Measurements from ENCODE around the gene COLQ. TPM values are rescaled to one million over a fixed set of nuclear protein-coding genes. Genes with fewer than 3 reads are reported as not detected.
A peak's percentile ranks its signal among the peaks of the same experiment; 100 is the strongest.

Gene COLQ
- total and polyA plus RNA-seq, 10 donors = 1.9 to 29.8 (median 6.7) TPM

GRCh38 chr3:15409239-15409638 is 112.3 kb downstream of the COLQ start:
- Histone ChIP-seq H3K27ac (peak overlapping the region in 1 of 8 donors; percentile 22), H3K36me3 (peaks cover 6 to 64% (median 36%) of the 10 kb centered on the region in 6 donors)
- 48 to 86% (median 74%) methylated on average over 3 of the region's 3 CpGs for WGBS, 5 donors

GRCh38 chr3:15405448-15406050 is 116.0 kb downstream of the COLQ start:
- TF ChIP-seq POLR2AphosphoS5 (IDR thresholded peaks at IDR 0.05) = no peak
- TF ChIP-seq, protein P1, sequence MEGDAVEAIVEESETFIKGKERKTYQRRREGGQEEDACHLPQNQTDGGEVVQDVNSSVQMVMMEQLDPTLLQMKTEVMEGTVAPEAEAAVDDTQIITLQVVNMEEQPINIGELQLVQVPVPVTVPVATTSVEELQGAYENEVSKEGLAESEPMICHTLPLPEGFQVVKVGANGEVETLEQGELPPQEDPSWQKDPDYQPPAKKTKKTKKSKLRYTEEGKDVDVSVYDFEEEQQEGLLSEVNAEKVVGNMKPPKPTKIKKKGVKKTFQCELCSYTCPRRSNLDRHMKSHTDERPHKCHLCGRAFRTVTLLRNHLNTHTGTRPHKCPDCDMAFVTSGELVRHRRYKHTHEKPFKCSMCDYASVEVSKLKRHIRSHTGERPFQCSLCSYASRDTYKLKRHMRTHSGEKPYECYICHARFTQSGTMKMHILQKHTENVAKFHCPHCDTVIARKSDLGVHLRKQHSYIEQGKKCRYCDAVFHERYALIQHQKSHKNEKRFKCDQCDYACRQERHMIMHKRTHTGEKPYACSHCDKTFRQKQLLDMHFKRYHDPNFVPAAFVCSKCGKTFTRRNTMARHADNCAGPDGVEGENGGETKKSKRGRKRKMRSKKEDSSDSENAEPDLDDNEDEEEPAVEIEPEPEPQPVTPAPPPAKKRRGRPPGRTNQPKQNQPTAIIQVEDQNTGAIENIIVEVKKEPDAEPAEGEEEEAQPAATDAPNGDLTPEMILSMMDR (IDR thresholded peaks at IDR 0.05 in 8 of 11, conservative IDR thresholded peaks at IDR 0.05 in 3 of 11) = peak; percentile 21 to 85 (median 68)
- Histone ChIP-seq H3K36me3 (peaks cover 0 to 27% (median 8%) of the 10 kb centered on the region in 6 donors), H3K27ac (peak overlapping the region in 1 of 8 donors; percentile 30), H3K4me1 (peaks cover 0 to 26% (median 7%) of the 10 kb centered on the region in 6 donors), H3K4me3 (no peak overlapping the region), H3K27me3 (replicated peaks in 1 of 7) (no peaks in the 10 kb centered on the region), H3K9me3 (no peaks in the 10 kb centered on the region)
- intact Hi-C loops (cut with DNase I; ENCODE audit: low total_unique reads) = no loop called here
- WGBS, 5 donors = 33 to 41% (median 40%) methylated on average over 3 of the region's 3 CpGs
- no peak for DNase-seq

More at GRCh38 chr3:15409239-15409638, 112.3 kb downstream of the COLQ start:
- Histone ChIP-seq H3K9me3 (no peaks in the 10 kb centered on the region), H3K27me3 (replicated peaks in 1 of 7) (no peaks in the 10 kb centered on the region), H3K4me3 (no peak overlapping the region), H3K4me1 (peaks cover 0 to 26% (median 6%) of the 10 kb centered on the region in 6 donors)
- intact Hi-C loops (cut with DNase I; ENCODE audit: low total_unique reads) = no loop called here
- TF ChIP-seq, protein P1 (IDR thresholded peaks at IDR 0.05 in 8 of 11, conservative IDR thresholded peaks at IDR 0.05 in 3 of 11) = no peak
- TF ChIP-seq POLR2AphosphoS5 (IDR thresholded peaks at IDR 0.05) (no peak), POLR2A (IDR thresholded peaks at IDR 0.05) (no peak)
- DNase-seq = no peak

DNA sequence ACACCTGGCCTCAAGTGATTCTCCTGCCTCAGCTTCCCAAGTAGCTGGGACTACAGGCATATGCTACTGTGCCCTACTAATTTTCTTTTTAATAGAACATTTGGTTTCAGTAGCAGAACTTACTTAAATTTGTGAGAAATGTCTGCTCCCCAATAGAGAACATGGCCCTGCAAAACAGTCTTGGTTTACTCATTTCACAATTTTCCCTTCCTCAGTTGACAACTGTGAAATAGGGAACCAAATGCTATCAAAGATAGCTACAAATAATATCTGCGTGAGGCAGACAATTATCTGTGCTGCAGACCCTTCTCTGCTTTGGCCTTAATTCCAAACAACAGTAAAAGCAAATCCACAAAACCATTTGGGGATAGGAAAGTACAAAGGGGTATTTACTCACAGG is 116.7 kb downstream of the COLQ start:
- 42 to 71% (median 59%) methylated on average over 1 of the region's 1 CpG for WGBS, 5 donors
- TF ChIP-seq POLR2AphosphoS5 (IDR thresholded peaks at IDR 0.05) (no peak), POLR2A (IDR thresholded peaks at IDR 0.05) (no peak)
- TF ChIP-seq, protein P1 (IDR thresholded peaks at IDR 0.05 in 8 of 11, conservative IDR thresholded peaks at IDR 0.05 in 3 of 11) = no peak
- Histone ChIP-seq H3K4me1 (peaks cover 0 to 34% (median 10%) of the 10 kb centered on the region in 6 donors), H3K4me3 (no peak overlapping the region), H3K9me3 (no peaks in the 10 kb centered on the region), H3K36me3 (peaks cover 0 to 19% (median 2%) of the 10 kb centered on the region in 6 donors), H3K27me3 (replicated peaks in 1 of 7) (no peaks in the 10 kb centered on the region), H3K27ac (peak overlapping the region in 5 of 8 donors; percentile 20 to 59 (median 30))
- intact Hi-C loops (cut with DNase I; ENCODE audit: low total_unique reads) = loop anchor here (5.0 kb wide), 1 partner anchor 202 kb away; no protein-coding TSS in a partner anchor
- no peak for DNase-seq

DNA sequence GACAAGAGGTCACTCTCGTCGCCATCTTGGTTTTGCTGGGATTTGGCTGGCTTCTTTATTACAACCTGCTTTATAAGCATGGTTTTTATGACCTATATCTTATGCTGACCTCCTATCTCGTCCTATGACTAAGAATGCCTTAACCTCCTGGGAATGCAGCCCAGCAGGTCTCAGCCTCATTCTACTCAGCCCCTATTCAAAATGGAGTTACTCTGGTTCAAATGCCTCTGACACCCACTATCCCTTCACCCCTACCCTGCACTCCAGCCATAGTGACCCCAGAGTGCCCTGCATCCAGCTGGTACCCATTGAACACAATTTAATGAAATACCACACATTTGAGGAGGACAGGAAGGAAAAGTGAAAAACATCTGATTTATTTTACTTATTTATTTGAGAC is 117.5 kb downstream of the COLQ start:
- TF ChIP-seq POLR2AphosphoS5 (IDR thresholded peaks at IDR 0.05) (no peak), POLR2A (IDR thresholded peaks at IDR 0.05) (no peak)
- TF ChIP-seq, protein P1 (IDR thresholded peaks at IDR 0.05 in 8 of 11, conservative IDR thresholded peaks at IDR 0.05 in 3 of 11) = no peak
- H3K9me3 ChIP-seq = no peaks in the 10 kb centered on the region
- intact Hi-C loops (cut with DNase I; ENCODE audit: low total_unique reads) = loop anchor here (5.0 kb wide), 1 partner anchor 202 kb away; no protein-coding TSS in a partner anchor
- H3K27ac ChIP-seq = peak overlapping the region in 2 of 8 donors; percentile 30 to 59
- H3K27me3 ChIP-seq (replicated peaks in 1 of 7) = no peaks in the 10 kb centered on the region
- peaks cover 0 to 29% (median 11%) of the 10 kb centered on the region in 6 donors for H3K4me1 ChIP-seq
- no peak overlapping the region for H3K4me3 ChIP-seq
- H3K36me3 ChIP-seq = peaks cover 0 to 11% (median 0%) of the 10 kb centered on the region in 6 donors
- WGBS, 5 donors = 90 to 96% (median 92%) methylated on average over 3 of the region's 3 CpGs
- no peak for DNase-seq

All from spleen (tissue), 11 donors.